ENCODE results near the gene SCO2.

Gene SCO2

GRCh38 chr22:50532824-50533796 lies 7.7 kb upstream of the SCO2 start:
- H3K4me3 ChIP-seq (ENCODE audit: low read depth, low read length): no peak overlapping the region

GRCh38 chr22:50531962-50532674 lies 6.7 kb upstream of the SCO2 start:
- peak overlapping the region; percentile 28 for H3K4me3 ChIP-seq (ENCODE audit: low read depth, low read length)

- peak overlapping the region; percentile 28 for H3K4me3 ChIP-seq (ENCODE audit: low read depth, low read length)
These were observed 6.2 kb upstream of the SCO2 start for GRCh38 chr22:50531546-50531961.

GRCh38 chr22:50530877-50531545 lies 5.6 kb upstream of the SCO2 start:
- H3K4me3 ChIP-seq (ENCODE audit: low read depth, low read length): no peak overlapping the region

GRCh38 chr22:50530580-50530876 lies 5.1 kb upstream of the SCO2 start:
- H3K4me3 ChIP-seq (ENCODE audit: low read depth, low read length): peak overlapping the region; percentile 27

GRCh38 chr22:50529897-50530579 lies 4.6 kb upstream of the SCO2 start, which contains the start of gene TYMP:
TYMP (minus strand) TSS chr22:50530012; CDS start chr22:50529709, 303 bp downstream.
- peak within 1 kb of the TSS; percentile 27 for H3K4me3 ChIP-seq (ENCODE audit: low read depth, low read length)

GRCh38 chr22:50529416-50529896 lies 4.1 kb upstream of the SCO2 start:
- H3K4me3 ChIP-seq (ENCODE audit: low read depth, low read length): no peak overlapping the region

GRCh38 chr22:50528682-50529415 lies 3.5 kb upstream of the SCO2 start:
- no peak overlapping the region for H3K4me3 ChIP-seq (ENCODE audit: low read depth, low read length)

- H3K4me3 ChIP-seq (ENCODE audit: low read depth, low read length): no peak overlapping the region
These were observed 2.7 kb upstream of the SCO2 start for GRCh38 chr22:50527921-50528681.

GRCh38 chr22:50526834-50527801 lies 1.7 kb upstream of the SCO2 start:
- peak overlapping the region; percentile 69 for H3K4me3 ChIP-seq (ENCODE audit: low read depth, low read length)

GRCh38 chr22:50526108-50526833 lies 873 bp upstream of the SCO2 start:
- H3K4me3 ChIP-seq (ENCODE audit: low read depth, low read length): peak overlapping the region; percentile 69

GRCh38 chr22:50525858-50526107 lies 385 bp upstream of the SCO2 start:
- H3K4me3 ChIP-seq (ENCODE audit: low read depth, low read length): peak overlapping the region; percentile 69

GRCh38 chr22:50524676-50525103 lies 708 bp downstream of the SCO2 start:
- H3K4me3 ChIP-seq (ENCODE audit: low read depth, low read length): peak overlapping the region; percentile 69

- H3K4me3 ChIP-seq (ENCODE audit: low read depth, low read length): no peak overlapping the region
These were observed 1.4 kb downstream of the SCO2 start for GRCh38 chr22:50523806-50524675.

- H3K4me3 ChIP-seq (ENCODE audit: low read depth, low read length): no peak overlapping the region
These were observed 2.0 kb downstream of the SCO2 start for GRCh38 chr22:50523458-50523805.

- no peak overlapping the region for H3K4me3 ChIP-seq (ENCODE audit: low read depth, low read length)
These were observed 2.5 kb downstream of the SCO2 start for GRCh38 chr22:50522806-50523438.

All from iPS-11a (cell line).